SK-N-SH treated with all-trans-retinoic acid at 6 μM for 48 hours (cell line): Measurements from ENCODE around the gene PGS1.

Experiments
- ARNTL ChIP-seq: fragments of 450-650 bp; formaldehyde crosslinking; IDR thresholded peaks from 2 replicates; pipeline ENCODE4 v1.5.0; 2020; ENCODE audit warnings: low read depth, mild to moderate bottlenecking, moderate library complexity, borderline replicate concordance
- CREB5 ChIP-seq: fragments of 250-450 bp; sonication (Bioruptor Pico); IDR thresholded peaks from 2 replicates; pipeline ENCODE4 v1.5.1; 2020; ENCODE audit warnings: low read depth, mild to moderate bottlenecking, moderate library complexity
- CSDC2 ChIP-seq: fragments of 250-450 bp; sonication (Bioruptor Pico); IDR thresholded peaks from 2 replicates; pipeline ENCODE4 v1.5.0; 2020; ENCODE audit warnings: mild to moderate bottlenecking, moderate library complexity
- CSRNP3 ChIP-seq: fragments of 250-450 bp; sonication (Bioruptor Pico); IDR thresholded peaks from 2 replicates; pipeline ENCODE4 v1.5.1; 2021; ENCODE audit warnings: mild to moderate bottlenecking, moderate library complexity
- GLIS3 ChIP-seq: fragments of 250-450 bp; sonication (Bioruptor Pico); IDR thresholded peaks from 2 replicates; pipeline ENCODE4 v1.5.0; 2020; ENCODE audit warnings: mild to moderate bottlenecking, moderate library complexity
- ISL1 ChIP-seq: fragments of 250-450 bp; sonication (Bioruptor Pico); IDR thresholded peaks from 2 replicates; pipeline ENCODE4 v2.1.2; 2022; ENCODE audit warnings: mild to moderate bottlenecking, moderate library complexity
- PATZ1 ChIP-seq: fragments of 250-450 bp; sonication (Bioruptor Pico); IDR thresholded peaks from 2 replicates; pipeline ENCODE4 v1.8.0; 2020; ENCODE audit warnings: mild to moderate bottlenecking, moderate library complexity, borderline replicate concordance
- PPARA ChIP-seq: fragments of 250-450 bp; sonication (Bioruptor Pico); IDR thresholded peaks from 2 replicates; pipeline ENCODE4 v1.5.0; 2020; ENCODE audit warnings: mild to moderate bottlenecking, borderline replicate concordance
- RARB ChIP-seq: fragments of 250-450 bp; sonication (Bioruptor Pico); IDR thresholded peaks from 2 replicates; pipeline ENCODE4 v1.8.0; 2021; ENCODE audit warnings: mild to moderate bottlenecking, moderate library complexity
- SNAI2 ChIP-seq: fragments of 250-450 bp; sonication (Bioruptor Pico); IDR thresholded peaks from 2 replicates; pipeline ENCODE4 v1.5.0; 2020; ENCODE audit warnings: mild to moderate bottlenecking, moderate library complexity
- TCF4 ChIP-seq: fragments of 250-450 bp; sonication (Bioruptor Pico); IDR thresholded peaks from 2 replicates; pipeline ENCODE4 v1.8.0; 2021; ENCODE audit warnings: mild to moderate bottlenecking, moderate library complexity, borderline replicate concordance
- TOX ChIP-seq: fragments of 250-450 bp; sonication (Bioruptor Pico); IDR thresholded peaks from 2 replicates; pipeline ENCODE4 v1.8.0; 2021; ENCODE audit warnings: mild to moderate bottlenecking, moderate library complexity, borderline replicate concordance
- ZC3H10 ChIP-seq: fragments of 250-450 bp; sonication (Bioruptor Pico); IDR thresholded peaks from 2 replicates; pipeline ENCODE4 v1.5.1; 2021; ENCODE audit warnings: mild to moderate bottlenecking, moderate library complexity
- ZFP3 ChIP-seq: fragments of 250-450 bp; sonication (Bioruptor Pico); IDR thresholded peaks from 2 replicates; pipeline ENCODE4 v1.5.0; 2020; ENCODE audit warnings: mild to moderate bottlenecking, moderate library complexity

GRCh38 chr17:78374631-78375274 is 3.7 kb upstream of the PGS1 start:
- TF ChIP-seq ARNTL (CRISPR knock-in tag) = no peak
- TF ChIP-seq RARB (CRISPR knock-in tag) = no peak
- no peak for TF ChIP-seq PATZ1 (CRISPR knock-in tag)
- TF ChIP-seq ISL1 (CRISPR knock-in tag) = no peak
- TF ChIP-seq CSRNP3 (CRISPR knock-in tag) = no peak
- no peak for TF ChIP-seq CREB5 (CRISPR knock-in tag)
- TF ChIP-seq TCF4 (CRISPR knock-in tag) = no peak
- TF ChIP-seq GLIS3 (CRISPR knock-in tag) = no peak
- TF ChIP-seq ZC3H10 (CRISPR knock-in tag) = no peak
- TF ChIP-seq TOX (CRISPR knock-in tag) = no peak
- no peak for TF ChIP-seq SNAI2
- TF ChIP-seq ZFP3 = no peak
- no peak for TF ChIP-seq PPARA (CRISPR knock-in tag)
- no peak for TF ChIP-seq CSDC2 (CRISPR knock-in tag)
